Stomach (tissue), 4 donors: ENCODE results near the gene GPC6.

ENCODE experiments used
- POLR2A ChIP-seq, 4 donors: fragments of 450-650 bp; IDR thresholded peaks; one replicate each; pipeline ENCODE4 v1.6.1; 2016; ENCODE audit warnings: antibody characterized with exemption in 4 of 4, control low read depth in 2 of 4, mild to moderate bottlenecking in 1 of 4, moderate library complexity in 1 of 4
- TF ChIP-seq, protein P1 (sequence below), 7 experiments: fragments of 450-650 bp in 4 of 7; fragments of 200-600 bp in 3 of 7; sonication (generic) in 3 of 7; IDR thresholded peaks; one replicate each; pipeline ENCODE4 v1.5.1; 2016 to 2019; ENCODE audit warnings: antibody characterized with exemption in 7 of 7, control low read depth in 2 of 7, mild to moderate bottlenecking in 1 of 7

- TF ChIP-seq, protein P1, sequence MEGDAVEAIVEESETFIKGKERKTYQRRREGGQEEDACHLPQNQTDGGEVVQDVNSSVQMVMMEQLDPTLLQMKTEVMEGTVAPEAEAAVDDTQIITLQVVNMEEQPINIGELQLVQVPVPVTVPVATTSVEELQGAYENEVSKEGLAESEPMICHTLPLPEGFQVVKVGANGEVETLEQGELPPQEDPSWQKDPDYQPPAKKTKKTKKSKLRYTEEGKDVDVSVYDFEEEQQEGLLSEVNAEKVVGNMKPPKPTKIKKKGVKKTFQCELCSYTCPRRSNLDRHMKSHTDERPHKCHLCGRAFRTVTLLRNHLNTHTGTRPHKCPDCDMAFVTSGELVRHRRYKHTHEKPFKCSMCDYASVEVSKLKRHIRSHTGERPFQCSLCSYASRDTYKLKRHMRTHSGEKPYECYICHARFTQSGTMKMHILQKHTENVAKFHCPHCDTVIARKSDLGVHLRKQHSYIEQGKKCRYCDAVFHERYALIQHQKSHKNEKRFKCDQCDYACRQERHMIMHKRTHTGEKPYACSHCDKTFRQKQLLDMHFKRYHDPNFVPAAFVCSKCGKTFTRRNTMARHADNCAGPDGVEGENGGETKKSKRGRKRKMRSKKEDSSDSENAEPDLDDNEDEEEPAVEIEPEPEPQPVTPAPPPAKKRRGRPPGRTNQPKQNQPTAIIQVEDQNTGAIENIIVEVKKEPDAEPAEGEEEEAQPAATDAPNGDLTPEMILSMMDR (IDR thresholded peaks at IDR 0.05), result no peak
- TF ChIP-seq POLR2A (IDR thresholded peaks at IDR 0.05), result no peak
These were observed 520.0 kb downstream of the GPC6 start for GRCh38 chr13:93746589-93746988.
